Smooth muscle cell (in vitro differentiated cells): ENCODE measurements around the gene PDE11A. TPM values are rescaled to one million over a fixed set of nuclear protein-coding genes. Genes with fewer than 3 reads are reported as not detected.

Experiments used
- DNase-seq: peaks from one replicate; lab custom pipeline; 2025; ENCODE audit not compliant: unreplicated experiment; lab: John Stamatoyannopoulos, UW
- H2AFZ ChIP-seq: fragments of 200-600 bp; sonication (generic); 2 replicates; pipeline ENCODE4 v1.6.0; 2016; ENCODE audit warnings: antibody characterized with exemption, low read depth, mild to moderate bottlenecking
- H3F3A ChIP-seq: fragments of 200-600 bp; sonication (generic); 2 replicates; pipeline ENCODE4 v1.6.0; 2017; ENCODE audit warnings: antibody characterized with exemption, low read depth
- H3K27ac ChIP-seq: fragments of 200-600 bp; sonication (generic); 2 replicates; pipeline ENCODE4 v1.5.1; 2016; ENCODE audit warnings: low read depth, mild to moderate bottlenecking
- H3K27me3 ChIP-seq: fragments of 200-600 bp; sonication (generic); 2 replicates; pipeline ENCODE4 v1.6.1; 2016; ENCODE audit warnings: low read depth, mild to moderate bottlenecking
- H3K36me3 ChIP-seq: fragments of 200-600 bp; sonication (generic); 2 replicates; pipeline ENCODE4 v1.5.1; 2016; ENCODE audit warnings: low read depth
- H3K4me1 ChIP-seq: fragments of 200-600 bp; sonication (generic); 2 replicates; pipeline ENCODE4 v1.5.1; 2016; ENCODE audit warnings: low read depth
- H3K4me2 ChIP-seq: fragments of 200-600 bp; sonication (generic); 2 replicates; pipeline ENCODE4 v1.6.0; 2016; ENCODE audit warnings: mild to moderate bottlenecking
- H3K4me3 ChIP-seq: fragments of 200-600 bp; sonication (generic); 2 replicates; pipeline ENCODE4 v1.5.1; 2016; ENCODE audit warnings: mild to moderate bottlenecking
- H3K79me2 ChIP-seq: fragments of 200-600 bp; sonication (generic); 2 replicates; pipeline ENCODE4 v1.6.0; 2016; ENCODE audit warnings: low read depth, mild to moderate bottlenecking
- H3K9ac ChIP-seq: fragments of 200-600 bp; sonication (generic); 2 replicates; pipeline ENCODE4 v1.6.0; 2016; ENCODE audit warnings: low read depth
- H3K9me3 ChIP-seq: fragments of 200-600 bp; sonication (generic); replicated peaks from 2 replicates; pipeline ENCODE4 v1.5.1; 2016; ENCODE audit warnings: low read depth
- H4K20me1 ChIP-seq: fragments of 200-600 bp; sonication (generic); 2 replicates; pipeline ENCODE4 v1.6.0; 2016; ENCODE audit warnings: low read depth
- CTCF ChIP-seq: fragments of 200-600 bp; sonication (generic); IDR thresholded peaks from 2 replicates; pipeline ENCODE4 v1.5.1; 2017; ENCODE audit warnings: borderline replicate concordance, mild to moderate bottlenecking, antibody characterized with exemption; ENCODE audit not compliant: insufficient read depth, poor library complexity, severe bottlenecking
- WGBS: methylation state at CpG from one replicate; pipeline ENCODE4 v1.1.7; 2016; ENCODE audit warnings: low lambda C conversion rate; 5-methylcytosine and 5-hydroxymethylcytosine counted together
- polyA plus RNA-seq: library from polyadenylated mRNA; unstranded; fragments of >200 nt; fragmentation: Nextera tagmentation; extraction: Ambion mirVana; gene quantifications from 2 replicates; pipeline ENCODE4 v1.2.1, GENCODE V29; 2016
- total RNA-seq: library from RNA; depleted of rRNA; stranded (reverse); fragments of >200 nt; gene quantifications from 2 replicates; pipeline ENCODE4 v1.2.3, GENCODE V29; 2014

Gene PDE11A
- total and polyA plus RNA-seq, 2 experiments from 2014 or later = under 0.01 TPM; not detected in 1

- Histone ChIP-seq H3K9me3 (no peaks in the 10 kb centered on the region), H3K79me2 (no peaks in the 10 kb centered on the region), H2AFZ (no peak overlapping the region), H4K20me1 (no peaks in the 10 kb centered on the region), H3K4me1 (no peaks in the 10 kb centered on the region), H3K36me3 (no peaks in the 10 kb centered on the region), H3K4me3 (no peak overlapping the region), H3K9ac (no peak overlapping the region), H3F3A (no peaks in the 10 kb centered on the region), H3K4me2 (no peak overlapping the region), H3K27me3 (no peaks in the 10 kb centered on the region), H3K27ac (no peak overlapping the region)
- no peak for TF ChIP-seq CTCF
- 94% methylated on average over 3 of the region's 3 CpGs for WGBS
- no peak for DNase-seq
These were observed 374.3 kb downstream of the PDE11A start for GRCh38 chr2:177698281-177698680.

GRCh38 chr2:177694348-177694747 is 378.2 kb downstream of the PDE11A start:
- TF ChIP-seq CTCF = no peak
- H3K4me3 ChIP-seq = no peak overlapping the region
- DNase-seq = no peak

GRCh38 chr2:177693658-177694339 is 378.8 kb downstream of the PDE11A start:
- Histone ChIP-seq H3F3A (no peaks in the 10 kb centered on the region), H3K9me3 (no peaks in the 10 kb centered on the region), H3K4me1 (no peaks in the 10 kb centered on the region), H2AFZ (no peak overlapping the region), H3K27ac (no peak overlapping the region), H4K20me1 (no peaks in the 10 kb centered on the region), H3K79me2 (no peaks in the 10 kb centered on the region), H3K27me3 (no peaks in the 10 kb centered on the region), H3K36me3 (no peaks in the 10 kb centered on the region), H3K4me3 (no peak overlapping the region), H3K4me2 (peak overlapping the region; percentile 9), H3K9ac (no peak overlapping the region)
- TF ChIP-seq CTCF = no peak
- 56% methylated on average over 7 of the region's 7 CpGs for WGBS
- no peak for DNase-seq

More at GRCh38 chr2:177694348-177694747, 378.2 kb downstream of the PDE11A start:
- H3K27me3 ChIP-seq = no peaks in the 10 kb centered on the region
- no peaks in the 10 kb centered on the region for H3K79me2 ChIP-seq
- no peaks in the 10 kb centered on the region for H4K20me1 ChIP-seq
- no peak overlapping the region for H2AFZ ChIP-seq
- no peaks in the 10 kb centered on the region for H3K9me3 ChIP-seq
- H3F3A ChIP-seq = no peaks in the 10 kb centered on the region
- H3K9ac ChIP-seq = no peak overlapping the region
- no peaks in the 10 kb centered on the region for H3K36me3 ChIP-seq
- H3K4me1 ChIP-seq = no peaks in the 10 kb centered on the region
- H3K27ac ChIP-seq = no peak overlapping the region
- peak overlapping the region; percentile 9 for H3K4me2 ChIP-seq

DNA sequence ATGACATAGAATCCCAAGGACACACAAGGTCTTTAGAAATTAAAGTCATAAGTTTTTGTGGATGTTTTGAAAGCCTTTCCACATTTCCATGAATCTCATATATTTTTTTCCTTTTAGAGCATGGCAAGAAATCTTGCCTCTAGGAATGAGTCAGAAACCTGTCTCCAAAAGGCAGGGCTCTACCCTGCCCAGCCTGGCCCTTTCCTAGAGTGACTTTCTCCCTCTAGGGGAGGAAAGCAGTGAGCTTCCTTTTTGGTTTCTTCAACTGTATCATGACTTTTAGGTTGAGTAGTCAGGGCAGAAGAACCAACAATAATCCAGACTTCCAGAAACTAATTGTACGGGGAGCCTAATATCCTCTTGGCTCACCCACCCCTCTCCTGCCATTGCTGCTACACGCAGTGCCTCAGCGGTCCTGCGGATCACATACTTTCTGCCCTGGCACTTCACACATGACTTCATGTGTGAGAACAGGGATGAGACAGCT is 379.8 kb downstream of the PDE11A start:
- no peaks in the 10 kb centered on the region for H4K20me1 ChIP-seq
- no peak overlapping the region for H3K9ac ChIP-seq
- no peak for TF ChIP-seq CTCF
- no peaks in the 10 kb centered on the region for H3K9me3 ChIP-seq
- H3K79me2 ChIP-seq = no peaks in the 10 kb centered on the region
- H3K27ac ChIP-seq = peak overlapping the region; percentile 33
- H3K27me3 ChIP-seq = no peaks in the 10 kb centered on the region
- no peaks in the 10 kb centered on the region for H3K4me1 ChIP-seq
- no peak overlapping the region for H3K4me3 ChIP-seq
- no peak overlapping the region for H2AFZ ChIP-seq
- H3K36me3 ChIP-seq = no peaks in the 10 kb centered on the region
- WGBS = 94% methylated on average over 4 of the region's 4 CpGs
- no peak overlapping the region for H3K4me2 ChIP-seq
- no peaks in the 10 kb centered on the region for H3F3A ChIP-seq
- no peak for DNase-seq
